Stimulated activated CD8-positive, alpha-beta memory T cell treated with anti-CD3 and anti-CD28 coated beads, Interleukin-12 subunit alpha, Interleukin-12 subunit beta, amount 100 ng/mL, for 4 hours (primary cell): ENCODE data around the gene ATRNL1.
"Not testable (repeated sequence)": the region's sequence is repeated elsewhere in the genome, so short reads cannot be mapped to it uniquely, and the experiment has no call there.

Experiments used
- DNase-seq: peaks from one replicate; pipeline ENCODE4 v3.0.0-alpha.2; 2020; ENCODE audit warnings: low read depth

ATRNL1 gene

DNA sequence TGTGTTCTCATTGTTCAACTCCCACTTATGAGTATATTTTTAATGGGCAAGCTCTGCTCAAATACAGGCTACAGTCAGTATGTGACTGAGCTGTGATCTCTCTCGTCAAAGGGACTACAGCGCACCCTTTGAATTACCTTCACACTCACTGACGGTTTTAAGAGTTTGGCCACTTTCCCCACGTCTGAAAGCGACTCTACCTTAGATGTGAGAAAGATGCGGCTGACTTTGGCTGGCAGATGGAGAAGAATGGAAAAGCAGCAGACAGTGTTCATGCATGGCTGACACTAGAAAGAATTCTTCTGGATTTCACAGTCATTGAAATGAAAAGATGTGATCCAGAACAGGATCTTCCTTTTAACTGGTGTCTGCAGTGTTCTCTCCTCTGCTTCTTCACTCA, 2.0 kb upstream of the ATRNL1 start:
- no peak for DNase-seq

DNA sequence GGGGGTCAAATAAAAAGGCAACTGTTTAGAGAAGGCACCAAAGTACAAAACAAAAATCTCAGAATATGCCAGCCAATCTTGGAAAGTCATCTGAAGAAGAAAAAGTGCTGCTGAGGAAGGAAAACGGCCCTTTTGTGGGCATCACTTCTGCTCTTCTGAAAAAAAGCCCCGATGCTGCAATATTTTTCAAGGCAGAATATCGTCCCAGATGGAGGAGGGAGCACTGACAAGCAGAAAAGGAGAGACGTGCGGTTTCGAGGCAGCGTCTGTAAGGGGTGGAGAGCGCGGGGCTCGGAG, 959 bp upstream of the ATRNL1 start:
- no peak for DNase-seq

DNA sequence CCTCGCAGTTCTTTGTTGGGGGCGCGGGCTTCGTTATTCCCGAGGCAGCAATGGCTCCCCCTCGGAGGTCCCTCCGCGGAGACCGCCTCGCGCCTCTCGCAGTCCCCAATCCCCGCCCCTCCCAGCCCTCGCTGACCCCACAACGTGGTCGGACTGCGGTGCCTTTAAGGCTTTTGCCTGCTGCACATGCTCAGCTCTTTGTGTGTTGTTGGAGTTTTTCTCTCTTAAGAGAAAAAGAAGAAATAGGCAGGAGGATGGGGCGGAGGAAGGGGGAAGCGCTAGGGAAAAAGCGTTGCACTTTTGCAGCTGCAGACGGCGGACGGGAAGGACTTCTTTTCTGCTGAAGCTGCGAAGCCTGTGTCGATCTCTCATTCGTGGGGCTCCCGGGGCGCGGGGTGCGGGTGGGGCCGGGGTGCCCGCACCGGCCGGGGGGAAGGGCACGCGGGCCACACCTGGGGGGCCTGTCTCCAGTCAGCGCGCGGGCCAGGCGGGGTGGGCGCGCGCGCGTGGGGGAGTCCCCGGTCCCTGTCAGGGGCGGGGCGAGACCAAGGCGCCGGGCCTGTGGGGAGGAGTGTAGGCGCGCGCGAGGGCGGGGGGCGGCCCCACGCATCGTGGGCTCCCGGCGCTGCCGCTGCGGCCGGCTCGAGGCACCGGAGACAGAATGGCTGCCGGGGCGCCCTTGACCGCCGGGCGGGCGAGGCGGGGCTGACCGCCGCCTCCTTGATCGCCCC, 445 bp upstream of the ATRNL1 start:
- DNase-seq, result peak; percentile 8

DNA sequence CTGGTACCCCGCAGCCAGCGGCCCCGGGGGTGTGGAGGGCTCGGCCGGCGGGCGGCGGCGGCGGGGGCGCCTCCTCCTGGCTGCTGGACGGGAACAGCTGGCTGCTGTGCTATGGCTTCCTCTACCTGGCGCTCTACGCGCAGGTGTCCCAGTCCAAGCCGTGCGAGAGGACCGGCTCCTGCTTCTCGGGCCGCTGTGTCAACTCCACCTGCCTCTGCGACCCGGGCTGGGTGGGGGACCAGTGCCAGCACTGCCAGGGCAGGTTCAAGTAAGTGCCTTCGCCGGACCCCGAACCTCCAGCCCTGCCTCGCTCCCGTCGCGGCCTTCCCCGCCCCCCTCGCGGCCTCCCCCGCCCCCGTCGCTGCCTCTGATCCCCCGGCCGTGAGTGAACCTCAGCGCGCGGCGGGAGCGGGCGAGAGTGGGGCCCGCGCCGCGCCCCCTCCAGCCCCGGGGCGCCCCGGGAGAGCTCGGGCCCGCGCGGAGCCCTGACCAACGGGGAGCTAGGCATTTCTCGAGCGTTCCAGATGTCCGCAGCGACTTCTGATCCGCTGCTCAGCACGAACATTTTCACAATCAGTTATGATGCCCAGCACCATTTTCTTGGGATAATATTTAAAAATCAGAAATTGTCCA, 727 bp downstream of the ATRNL1 start:
- DNase-seq, result no peak

DNA sequence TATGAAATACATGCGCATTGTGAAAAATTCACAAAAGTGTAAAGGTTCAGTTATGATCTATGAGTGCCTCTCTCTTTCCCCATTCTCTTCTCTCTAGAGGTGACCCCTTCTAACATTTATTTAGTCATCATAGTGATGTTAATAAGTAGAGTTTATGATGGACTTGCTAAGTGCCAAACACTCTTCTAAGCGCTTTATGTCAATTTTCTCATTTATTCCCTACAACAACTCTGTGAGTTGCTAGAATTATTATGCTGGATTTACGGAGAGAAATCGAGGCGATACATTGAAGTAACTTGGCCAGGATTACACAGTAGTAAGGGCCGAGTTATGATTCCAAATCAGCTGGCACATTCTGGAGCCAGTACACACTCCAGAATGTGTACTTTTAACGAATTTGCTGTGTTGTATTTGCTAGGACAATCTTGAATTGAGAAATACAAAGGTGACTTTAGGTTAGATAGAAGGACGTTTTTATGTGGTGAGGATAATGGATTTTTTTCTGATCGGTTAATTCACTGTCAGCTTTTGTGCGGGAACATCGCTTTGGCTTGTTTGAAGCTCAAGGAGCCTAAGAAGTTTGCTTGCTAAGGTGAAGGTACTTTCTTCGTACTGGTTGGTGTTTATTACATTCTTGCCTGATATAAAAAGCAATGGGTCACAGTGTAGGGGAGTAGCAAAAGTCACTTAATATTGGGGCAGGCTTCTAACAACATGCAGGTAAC, 1.4 kb downstream of the ATRNL1 start:
- DNase-seq, result no peak

DNA sequence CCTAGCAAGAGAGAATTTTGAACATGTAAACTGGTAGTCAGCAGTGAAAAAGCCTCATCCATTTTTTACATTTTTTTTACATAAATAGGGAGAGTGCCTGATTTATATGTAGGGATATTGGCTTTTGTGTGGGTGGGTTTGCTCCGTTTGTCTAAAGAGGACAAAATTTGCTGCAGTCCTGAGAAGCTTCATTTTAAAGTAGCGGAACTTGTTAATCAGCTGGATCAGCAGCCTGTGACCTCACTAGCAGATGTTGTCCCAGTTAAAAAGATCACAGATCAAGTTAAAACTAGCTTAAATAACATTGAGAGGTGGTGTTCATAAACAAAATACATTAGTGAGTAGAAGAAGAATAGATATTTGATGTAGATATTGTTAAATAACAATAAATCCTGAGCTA, 2.6 kb downstream of the ATRNL1 start:
- DNase-seq, result no peak

DNA sequence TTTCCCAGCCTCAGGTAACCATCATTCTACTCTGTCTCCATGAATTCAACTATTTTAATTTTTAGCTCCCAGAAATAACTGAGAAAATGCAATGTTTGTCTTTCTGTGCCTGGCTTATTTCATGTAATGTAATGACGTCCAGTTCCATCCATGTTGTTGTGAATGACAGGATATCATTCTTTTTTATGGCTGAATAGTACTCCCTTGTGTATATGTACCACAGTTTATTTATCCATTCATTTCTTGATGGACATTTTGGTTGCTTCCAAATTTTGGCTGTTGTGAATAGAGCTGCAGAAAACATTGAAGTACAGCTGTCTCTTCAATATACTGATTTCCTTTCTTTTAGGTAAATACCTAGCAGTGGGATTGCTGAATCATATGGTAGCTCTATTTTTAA, 10.5 kb downstream of the ATRNL1 start:
- DNase-seq, result no peak

DNA sequence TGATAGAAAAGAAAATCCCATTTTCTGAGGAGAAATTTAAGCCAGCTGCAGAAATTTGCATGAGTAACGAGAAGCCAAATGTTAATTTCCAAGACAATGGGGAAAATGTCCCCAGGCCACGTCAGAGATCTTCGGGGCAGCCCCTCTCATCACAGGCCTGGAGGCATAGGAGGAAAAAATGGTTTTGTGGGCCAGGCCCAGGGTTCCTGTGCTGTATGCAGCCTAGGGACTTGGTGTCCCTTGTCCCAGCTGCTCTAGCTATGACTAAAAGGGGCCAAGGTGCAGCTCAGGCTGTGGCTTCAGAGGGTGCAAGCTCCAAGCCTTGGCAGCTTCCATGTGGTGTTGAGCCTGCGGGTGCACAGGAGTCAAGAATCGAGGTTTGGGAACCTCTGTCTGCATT, 12.2 kb downstream of the ATRNL1 start:
- DNase-seq, result not testable (repeated sequence)

DNA sequence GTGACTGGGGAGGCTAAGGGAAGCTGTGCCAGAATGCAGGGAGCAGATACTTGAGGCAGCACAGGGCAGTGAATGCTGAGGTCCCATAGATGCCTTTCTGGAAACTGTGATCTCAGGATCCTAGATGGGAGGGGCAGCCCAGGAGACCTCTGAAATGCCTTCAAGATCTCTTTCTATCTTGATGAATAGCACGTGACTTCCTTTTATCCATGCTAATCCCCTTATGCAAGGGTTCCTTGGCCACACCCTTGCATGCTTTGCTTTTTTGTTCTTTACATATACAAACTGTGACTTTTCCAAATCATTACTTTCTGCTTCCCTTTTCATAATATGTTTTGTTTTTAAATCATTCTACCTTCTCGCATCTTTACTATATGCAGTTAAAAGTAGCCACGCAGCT, 14.7 kb downstream of the ATRNL1 start:
- DNase-seq, result no peak

DNA sequence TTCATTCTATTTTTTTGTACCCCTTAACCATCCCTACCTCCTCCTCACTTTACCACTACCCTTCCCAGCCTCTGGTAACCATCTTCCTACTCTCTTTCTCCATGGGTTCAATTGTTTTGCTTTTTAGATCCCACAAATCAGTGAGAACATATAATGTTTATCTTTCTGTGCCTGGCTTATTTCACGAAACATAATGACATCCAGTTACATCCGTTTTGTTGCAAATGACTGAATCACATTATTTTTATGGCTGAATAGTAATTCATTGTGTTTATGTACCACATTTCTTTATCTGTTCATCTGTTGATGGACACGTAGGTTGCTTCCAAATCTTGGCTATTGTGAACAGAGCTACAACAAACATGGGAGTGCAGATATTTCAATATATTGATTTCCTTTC, 24.1 kb downstream of the ATRNL1 start:
- no peak for DNase-seq

DNA sequence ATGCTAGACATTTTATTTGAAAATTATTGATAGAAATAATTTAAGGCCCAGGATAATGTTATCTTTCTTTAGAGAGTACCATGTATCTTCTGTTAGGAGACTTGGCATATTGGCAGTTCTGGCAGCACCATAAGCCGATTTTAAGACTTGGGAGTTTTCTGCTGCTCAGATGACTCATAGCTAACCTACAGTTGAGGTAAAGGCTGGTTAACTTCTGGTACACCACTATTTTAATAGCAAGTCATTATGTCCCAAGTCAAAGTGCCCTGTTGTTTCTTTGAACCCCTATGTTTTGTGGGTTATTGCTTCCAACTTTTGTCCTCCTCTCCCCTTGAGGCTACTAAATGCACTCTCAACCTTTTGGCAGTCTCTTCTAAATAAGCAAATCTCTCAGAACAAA, 25.2 kb downstream of the ATRNL1 start:
- DNase-seq, result no peak

DNA sequence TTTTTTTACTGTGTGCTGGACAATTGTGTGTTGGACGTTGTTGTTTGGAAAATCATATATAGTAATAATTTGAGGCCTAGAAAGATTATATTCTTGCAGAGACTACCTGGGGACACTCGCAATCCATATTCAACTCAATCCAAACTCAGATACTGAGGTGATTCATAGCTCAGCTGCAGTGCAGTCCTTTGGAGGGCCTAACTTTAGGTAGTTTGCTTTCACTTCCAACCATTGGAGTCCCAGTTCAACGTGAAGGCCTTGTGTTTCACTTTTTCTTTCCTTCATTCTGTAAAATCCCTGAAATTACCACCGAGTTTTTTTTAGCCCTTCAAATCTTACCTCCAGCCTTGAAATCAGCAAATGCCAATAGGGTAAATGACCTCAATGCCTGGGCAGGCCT, 32.3 kb downstream of the ATRNL1 start:
- DNase-seq, result no peak

DNA sequence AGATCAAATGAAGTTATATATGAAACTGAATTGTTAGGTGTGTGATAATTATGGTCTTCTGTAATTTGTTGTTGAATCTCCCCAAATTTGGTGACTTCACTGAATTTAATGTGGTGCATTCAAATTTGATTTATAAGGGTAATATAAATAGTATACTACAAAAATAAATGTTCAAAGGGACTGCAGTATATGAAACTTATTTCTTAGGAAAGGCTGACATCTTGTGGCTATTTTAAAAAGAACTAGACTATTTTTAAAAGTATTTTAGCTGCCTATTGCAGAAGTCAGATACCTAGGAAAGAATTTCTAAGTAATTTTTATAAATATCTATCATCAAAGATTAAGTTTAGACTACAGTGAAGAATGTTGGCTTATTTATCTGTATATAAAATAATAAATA, 36.6 kb downstream of the ATRNL1 start:
- DNase-seq, result no peak

DNA sequence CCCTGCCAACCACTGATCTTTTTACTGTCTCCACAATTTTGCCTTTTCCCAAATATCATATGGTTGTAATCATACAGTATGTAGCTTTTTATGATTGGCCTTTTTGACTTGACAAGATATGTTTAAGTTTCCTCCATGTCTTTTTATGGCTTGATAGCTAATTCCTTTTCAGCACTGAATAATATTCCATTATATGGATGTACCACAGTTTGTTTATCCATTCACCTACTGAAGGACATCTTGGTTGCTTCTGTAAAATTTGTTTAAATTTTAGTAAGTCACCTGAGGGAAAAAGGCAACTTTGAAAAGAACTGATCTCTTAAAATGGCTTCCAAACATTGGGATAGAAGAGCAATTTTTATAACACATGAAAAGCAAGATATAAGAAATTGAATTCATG, 43.5 kb downstream of the ATRNL1 start:
- DNase-seq, result no peak

DNA sequence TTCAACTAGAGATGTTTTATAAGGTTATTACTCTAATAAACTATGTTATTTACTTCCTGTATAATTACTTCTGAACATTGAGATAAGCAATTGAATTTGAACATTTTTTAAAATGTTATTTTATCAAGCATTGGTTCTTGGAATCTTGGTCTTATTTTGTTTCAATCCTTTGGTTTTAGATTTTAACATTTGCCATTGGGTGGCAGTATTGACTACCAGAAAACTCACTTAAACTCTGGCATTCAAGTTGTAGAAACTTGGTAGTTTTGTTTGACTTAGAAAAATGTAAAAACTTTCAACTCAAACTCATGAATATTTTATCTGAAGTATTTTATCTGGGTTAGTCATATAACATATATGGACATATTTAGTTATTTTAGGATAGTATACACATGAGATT, 48.1 kb downstream of the ATRNL1 start:
- no peak for DNase-seq

DNA sequence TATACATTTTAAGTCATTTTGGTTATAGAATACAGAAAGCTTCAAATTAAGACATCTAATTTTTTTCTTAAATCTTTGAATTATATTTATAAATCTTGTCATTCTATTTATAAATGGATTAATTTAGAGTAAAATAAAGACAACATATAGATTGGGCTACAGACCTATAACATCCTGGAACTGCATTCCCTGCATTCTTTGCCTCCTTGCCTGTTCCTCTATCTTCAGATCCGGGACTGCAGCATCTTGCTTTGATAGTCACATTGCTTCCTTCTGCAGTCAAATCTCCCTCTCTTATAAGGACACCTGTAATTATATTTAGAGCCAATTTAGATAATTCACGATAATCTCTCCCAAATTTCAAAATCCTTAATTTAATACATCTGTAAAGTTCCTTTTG, 64.2 kb downstream of the ATRNL1 start:
- no peak for DNase-seq

DNA sequence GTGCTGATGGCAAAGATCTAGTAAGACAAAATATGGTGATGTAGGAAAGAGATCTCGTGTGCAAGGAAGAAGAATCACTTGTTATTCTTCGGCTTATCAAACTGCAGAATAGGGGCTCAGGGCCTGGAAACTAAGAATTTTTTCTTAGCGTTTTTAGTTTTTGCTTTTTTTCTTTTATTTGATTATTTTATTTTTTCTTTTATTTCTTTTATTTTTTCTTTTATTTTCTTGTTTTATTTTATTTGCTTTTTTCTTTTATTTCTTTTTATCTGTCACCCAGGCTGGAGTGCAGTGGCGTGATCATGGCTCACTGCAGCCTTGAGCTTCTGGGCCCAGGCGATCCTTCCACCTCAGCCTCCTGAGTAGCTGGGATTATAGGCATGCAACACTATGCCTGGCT, 70.0 kb downstream of the ATRNL1 start:
- DNase-seq, result no peak

DNA sequence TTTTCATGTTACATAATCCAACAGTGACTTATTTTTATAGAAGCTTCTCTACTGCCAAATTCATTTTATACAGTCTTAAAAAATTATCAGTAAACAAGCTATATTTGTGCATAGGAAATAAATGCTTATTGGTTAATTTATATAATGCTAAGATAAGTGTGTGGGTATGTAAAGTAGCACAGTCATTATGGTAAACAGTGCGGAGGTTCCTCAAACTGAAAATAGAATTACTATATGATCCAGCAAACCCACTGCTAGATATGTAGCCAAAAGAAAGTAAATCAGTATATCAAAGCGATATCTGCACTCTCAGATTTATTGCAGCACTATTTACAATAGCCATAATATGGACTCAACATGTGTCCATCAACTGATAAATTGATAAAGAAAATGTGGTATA, 71.1 kb downstream of the ATRNL1 start:
- DNase-seq, result no peak

DNA sequence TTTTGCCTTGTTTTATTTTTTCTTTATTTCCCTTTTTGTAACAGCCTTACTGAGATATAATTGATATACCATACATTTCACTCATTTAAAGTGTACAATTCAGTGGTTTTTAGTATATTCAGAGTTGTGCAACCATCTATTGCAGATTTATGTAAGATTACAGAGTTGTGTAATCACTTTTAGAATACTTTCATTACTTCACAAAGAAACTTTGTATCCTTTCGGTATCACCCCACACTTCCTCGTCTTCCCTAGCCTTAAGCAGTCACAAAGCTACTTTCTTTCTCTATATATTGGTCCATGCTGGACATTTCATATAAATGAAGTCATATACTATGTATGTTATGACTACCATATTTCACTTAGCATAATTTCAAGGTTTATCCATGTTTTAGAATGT, 74.6 kb downstream of the ATRNL1 start:
- DNase-seq, result no peak

DNA sequence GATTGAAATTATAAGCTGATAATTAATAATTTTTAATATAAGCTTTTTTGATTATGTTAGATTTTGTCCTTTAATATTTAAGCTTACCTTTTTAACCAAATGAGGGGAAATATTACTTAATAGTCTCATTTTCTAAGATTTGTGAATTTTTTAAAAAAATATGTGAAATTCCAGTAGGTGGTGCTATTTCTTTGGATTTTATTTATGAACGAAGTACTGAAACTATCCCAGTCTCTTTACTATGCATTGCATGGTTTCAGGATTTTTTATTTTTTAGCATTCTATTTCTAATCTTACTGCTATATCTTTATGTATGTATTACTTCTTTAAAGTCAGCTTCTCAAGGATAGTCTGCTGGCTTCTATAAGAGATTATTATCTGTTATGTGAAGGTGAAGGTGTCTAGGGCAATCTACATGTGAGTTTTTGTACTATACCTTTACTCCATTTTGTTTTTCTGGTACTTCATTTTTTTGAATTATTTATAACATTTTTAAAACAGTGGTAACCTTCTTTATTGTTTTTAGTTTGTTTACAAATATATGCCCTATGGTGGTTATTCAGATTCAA, 78.3 kb downstream of the ATRNL1 start:
- no peak for DNase-seq

DNA sequence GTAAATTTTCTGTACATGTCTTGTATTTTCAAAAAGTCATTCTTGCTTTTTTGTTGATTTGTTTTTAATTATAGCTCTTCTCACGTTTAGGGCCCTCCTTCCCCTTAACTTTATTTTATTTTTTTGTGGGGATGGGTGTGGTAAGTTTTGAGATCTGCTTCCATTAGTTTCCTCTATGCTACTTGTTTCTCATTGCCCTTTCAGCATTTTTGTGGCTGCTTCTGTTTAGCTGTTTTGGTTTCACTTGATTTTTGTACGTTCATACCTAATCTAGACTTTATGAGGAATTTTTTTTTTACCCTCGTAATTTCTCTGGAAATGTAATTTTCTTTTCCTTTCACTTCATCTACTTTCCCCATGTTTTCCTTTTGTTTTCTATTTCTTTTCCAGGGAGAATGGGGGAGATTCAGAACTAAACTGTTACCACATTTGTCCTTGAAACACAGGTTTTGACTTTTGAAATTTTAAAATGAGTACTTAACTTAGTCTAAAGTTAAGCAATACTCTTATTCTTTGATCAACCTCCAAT, 80.8 kb downstream of the ATRNL1 start:
- no peak for DNase-seq

DNA sequence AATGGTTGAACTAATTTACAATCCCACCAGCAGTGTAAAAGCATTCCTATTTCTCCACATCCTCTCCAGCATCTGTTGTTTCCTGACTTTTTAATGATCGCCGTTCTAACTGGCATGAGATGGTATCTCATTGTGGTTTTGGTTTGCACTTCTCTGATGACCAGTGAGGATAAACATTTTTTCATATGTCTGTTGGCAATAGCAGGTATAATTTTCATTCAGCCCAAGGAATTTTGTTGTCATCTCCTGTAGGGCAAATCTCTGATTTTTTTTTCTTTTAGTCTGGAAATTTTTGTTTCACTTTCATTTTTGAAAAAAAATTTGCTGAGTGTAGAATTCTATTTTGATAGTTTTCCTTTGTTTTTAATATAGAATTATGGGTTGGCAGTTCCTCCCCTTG, 114.1 kb downstream of the ATRNL1 start:
- not testable (repeated sequence) for DNase-seq

DNA sequence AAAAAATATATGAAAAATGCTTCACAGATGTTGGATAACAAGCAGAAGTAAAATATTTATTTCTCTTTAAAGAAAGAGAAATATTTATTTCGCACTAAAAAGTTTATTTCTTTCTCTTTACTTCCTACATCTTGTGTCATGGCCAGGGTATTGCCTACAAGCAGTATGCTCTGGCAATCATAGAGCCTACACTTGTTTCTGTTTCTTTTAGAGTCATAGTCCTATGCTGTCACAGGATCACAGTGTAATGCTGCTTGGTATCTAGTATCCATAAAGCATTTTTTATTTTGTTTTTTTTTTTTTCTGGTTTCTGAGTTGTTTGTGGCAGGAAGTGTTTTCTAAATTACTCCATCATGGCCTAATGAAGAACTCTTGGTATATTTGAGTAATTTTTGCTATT, 116.0 kb downstream of the ATRNL1 start:
- no peak for DNase-seq
